Measurements from ENCODE around the gene LRP10.

The LRP10 gene

DNA sequence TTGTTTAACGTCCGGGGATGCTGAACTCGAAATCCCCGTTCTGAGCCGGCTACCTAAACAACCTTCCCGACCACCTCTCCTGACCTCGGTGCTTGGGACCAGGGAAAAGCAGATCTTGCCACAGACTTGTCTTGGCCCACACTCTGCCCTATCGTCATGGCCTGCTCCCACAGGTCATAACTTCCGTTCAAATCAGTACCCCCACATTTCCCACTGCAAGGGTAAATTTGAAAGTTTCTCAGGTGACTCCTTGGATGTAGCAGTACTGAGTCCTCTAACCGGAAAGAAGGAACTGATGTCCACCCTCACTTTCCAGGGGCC lies 48.0 kb downstream of the LRP10 start:
- DNase-seq (ENCODE audit: low read depth) = no peak

DNA sequence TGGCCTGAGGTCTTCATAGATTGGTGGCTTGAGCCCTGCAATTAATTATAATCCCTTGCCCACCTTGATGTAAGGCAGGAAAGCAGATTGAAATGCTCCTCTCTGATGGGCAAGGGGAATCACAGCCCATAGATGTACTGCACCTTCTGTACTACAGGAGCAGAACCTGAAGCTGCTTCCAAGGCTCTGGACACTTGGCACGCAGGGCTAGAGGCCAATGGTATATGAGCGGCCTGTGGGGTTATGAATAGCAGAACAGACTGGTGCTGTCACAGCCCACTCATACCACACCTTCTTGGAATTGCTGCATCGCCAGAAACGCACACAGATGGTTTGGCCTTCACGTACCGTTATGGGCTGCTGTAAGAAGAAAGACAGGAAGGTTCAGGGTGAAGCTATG lies 49.2 kb downstream of the LRP10 start:
- no peak for DNase-seq (ENCODE audit: low read depth)

DNA sequence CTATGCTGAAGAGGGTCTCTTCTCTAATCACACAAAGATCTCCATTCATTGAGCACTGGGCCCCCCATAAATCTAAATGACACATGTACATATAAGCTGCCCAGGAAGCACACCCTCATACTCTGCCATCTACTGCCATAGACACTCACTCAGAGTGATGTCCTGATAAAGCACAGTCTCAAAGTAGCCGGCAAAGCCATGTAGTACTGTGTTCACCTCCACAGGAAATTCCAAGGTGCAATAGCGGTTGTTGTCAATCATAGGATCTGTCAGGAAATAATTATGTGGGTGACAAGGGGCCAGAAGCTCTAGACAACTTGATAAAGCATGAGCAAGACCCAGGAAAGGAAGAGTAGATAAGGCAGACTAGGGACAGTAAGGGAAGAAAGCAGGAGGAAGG lies 50.8 kb downstream of the LRP10 start:
- DNase-seq (ENCODE audit: low read depth) = no peak

DNA sequence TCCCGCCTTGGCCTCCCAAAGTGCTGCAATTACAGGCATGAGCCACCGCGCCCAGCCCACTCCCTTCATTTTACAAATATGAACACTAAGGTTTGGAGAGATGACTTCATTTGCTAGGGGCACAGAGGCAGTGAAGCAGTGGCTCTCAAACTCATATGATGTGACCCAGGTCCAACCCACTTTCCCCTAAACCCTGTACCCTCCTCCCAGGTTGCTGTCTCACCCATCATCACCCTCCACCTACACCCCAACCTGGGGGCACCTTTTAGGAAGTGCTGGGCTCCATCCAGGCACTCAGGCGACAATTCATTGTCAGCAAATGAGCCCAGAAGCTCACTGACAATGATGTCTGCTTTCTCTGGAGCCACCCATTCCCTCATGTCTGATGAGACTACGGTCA lies 52.2 kb downstream of the LRP10 start:
- DNase-seq (ENCODE audit: low read depth) = no peak

DNA sequence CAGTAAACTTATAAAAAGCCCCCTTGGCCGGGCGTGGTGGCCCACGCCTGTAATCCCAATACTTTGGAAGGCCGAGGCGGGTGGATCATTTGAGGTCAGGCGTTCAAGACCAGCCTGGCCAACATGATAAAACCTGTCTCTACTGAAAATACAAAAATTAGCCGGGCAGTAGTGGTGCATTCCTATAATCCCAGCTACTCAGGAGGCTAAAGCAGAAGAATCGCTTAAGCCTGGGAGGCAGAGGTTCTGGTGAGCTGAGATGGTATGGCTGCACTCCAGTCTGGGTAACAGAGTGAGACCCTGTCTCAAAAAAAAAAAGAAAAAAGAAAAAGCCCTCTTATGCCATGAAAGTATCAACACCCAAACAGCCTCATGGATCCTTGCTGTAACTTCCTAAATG lies 54.0 kb downstream of the LRP10 start:
- DNase-seq (ENCODE audit: low read depth) = no peak

DNA sequence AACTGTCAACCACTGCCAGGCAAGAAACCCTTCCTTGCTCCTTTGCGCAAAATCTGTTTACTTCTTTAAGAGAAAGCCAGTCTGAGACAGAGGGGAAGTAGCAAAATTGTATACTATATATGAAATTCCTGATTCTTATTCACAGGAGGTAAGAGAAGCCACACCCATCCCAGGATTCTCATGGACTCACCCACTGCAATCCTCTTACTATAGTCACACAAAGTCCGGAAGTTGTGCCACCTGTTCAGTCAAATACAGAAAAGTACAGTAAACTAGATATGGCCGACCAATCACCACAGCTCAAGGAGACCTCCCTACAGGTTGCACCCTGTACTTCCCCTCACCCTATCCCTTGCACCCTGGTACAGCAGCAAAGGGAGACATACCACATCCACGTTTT lies 54.8 kb downstream of the LRP10 start:
- no peak for DNase-seq (ENCODE audit: low read depth)

DNA sequence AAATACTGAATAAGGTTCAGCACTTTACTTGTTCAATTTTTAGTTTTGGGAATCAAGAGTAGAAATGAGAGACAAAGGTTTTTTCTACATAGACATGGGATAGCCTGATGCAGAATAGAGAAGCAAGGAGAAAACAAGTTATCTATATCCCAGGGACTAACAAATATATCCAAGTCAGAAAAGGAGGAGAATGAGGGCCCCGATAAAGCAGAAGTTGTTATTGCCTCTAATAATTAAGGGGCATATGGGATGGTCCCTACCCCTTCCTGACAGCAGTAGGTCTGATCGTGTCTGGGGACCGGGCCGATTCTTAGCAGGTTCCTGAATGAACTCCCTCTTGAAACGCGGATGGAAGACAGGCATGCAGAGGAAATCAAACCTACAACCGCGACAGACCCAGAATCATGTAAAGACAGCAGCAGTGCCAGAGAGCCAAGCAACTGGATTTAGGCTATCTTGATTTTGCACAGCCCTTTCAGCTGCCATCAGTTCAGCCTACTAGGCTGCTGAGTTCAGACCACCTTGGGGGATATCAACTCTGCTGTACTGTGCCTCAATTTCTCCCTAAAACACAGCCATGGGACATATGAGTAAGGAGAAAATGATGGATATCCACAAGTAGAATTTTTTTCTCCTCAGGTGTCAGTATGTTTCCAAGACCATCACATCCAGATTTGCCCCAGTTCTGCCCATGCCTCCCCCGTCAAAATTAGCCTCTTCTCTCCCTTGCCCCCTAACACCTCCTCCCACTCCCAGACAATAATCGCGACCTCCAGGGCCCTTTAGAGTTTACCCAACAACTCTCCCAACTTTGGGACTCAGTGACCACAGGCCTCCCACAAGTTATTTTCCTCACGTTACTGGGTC lies 56.9 kb downstream of the LRP10 start:
- DNase-seq (ENCODE audit: low read depth) = no peak

DNA sequence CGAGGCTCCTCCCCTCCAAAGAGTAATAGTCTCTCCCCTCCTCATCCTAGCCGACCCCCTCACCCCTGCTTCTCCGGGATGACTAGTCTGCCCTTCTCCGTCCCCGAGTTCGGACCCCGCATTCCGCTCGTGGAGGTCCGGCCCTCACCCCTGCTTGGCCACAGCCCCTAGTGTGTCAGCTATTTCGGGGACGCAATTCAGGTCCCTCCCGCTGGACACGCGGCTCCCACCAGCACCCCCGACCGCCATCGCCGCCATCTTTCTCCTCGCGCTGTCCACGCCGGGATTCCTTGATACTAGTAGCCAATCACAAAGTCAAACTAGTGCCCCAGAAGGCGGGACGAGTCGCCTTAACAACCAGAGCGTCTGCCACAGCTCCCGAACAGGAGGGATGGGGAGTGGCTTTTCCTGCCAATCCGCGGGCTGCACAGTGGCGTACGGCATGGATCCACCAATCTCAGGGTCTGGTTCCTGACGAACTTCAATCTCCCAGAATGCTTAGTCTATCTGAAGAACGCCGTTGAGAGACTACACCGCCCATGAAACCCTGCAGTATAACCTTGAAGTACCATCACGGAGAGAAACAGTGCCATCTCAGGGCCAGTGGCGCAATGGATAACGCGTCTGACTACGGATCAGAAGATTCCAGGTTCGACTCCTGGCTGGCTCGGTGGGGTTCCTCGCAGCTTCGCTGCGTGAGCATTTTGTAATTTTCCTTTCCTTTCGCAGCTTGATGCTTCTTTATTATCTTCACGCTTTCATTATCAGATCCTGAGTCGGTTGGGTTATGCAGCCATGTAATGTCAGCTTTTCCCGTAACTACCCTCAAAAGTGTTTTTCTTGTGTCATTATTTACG lies 57.8 kb downstream of the LRP10 start, which contains the start of gene PRMT5:
Gene PRMT5, minus strand, starts transcription at position 273 of the 857 bp plus-strand sequence. Its CDS starts 15 bp downstream, at position 258.
- DNase-seq (ENCODE audit: low read depth) = peak; percentile 100

DNA sequence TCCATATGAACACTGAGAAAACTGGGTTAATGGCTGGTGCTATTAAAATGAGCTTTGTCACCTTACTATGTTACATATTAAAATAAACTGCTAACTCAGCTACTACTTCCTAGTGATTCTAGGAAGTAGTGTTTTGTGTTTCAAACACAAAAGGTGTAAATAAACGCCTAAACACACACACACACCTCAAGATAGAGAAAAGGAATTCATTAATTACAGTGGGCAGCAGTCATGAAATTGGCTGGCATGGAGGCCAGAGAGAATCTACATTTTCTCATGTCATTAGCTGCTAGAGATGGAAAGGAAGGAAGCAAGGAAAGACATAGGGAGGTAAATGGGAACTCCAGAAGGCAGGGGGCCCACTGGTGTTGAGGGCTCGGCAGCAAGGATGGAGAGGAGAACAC lies 58.4 kb downstream of the LRP10 start:
- DNase-seq (ENCODE audit: low read depth) = peak; percentile 57
